WTC11 (cell line): ENCODE measurements around the gene REPS2. TPM values are rescaled to one million over a fixed set of nuclear protein-coding genes. Genes with fewer than 3 reads are reported as not detected.

Experiments
- ATAC-seq: fragments of 200-7000 bp; cut with Tn5 transposase; 2 replicates; pipeline ENCODE4 v1.10.0; 2021; ENCODE audit warnings: mild to moderate bottlenecking, moderate library complexity
- CTCF ChIA-PET: fragments of 300-600 bp; sonication (Branson Sonifier 250); formaldehyde crosslinking; loops from one replicate; lab custom pipeline; 2021; ENCODE audit warnings: antibody characterized with exemption; lab: Charles Lee
- POLR2A ChIA-PET: fragments of 350-600 bp; sonication (Branson Sonifier 250); formaldehyde crosslinking; loops from one replicate; lab custom pipeline; 2021; ENCODE audit warnings: antibody characterized with exemption; lab: Charles Lee
- DNase-seq: peaks from one replicate; pipeline ENCODE4 v3.0.0; 2021; ENCODE audit warnings: low spot score
- H3K27ac Mint-ChIP-seq: 2 replicates; pipeline ENCODE4 v1.8.0; 2021; ENCODE audit warnings: mixed read lengths
- H3K27me3 Mint-ChIP-seq: 2 replicates; pipeline ENCODE4 v1.8.0; 2021; ENCODE audit warnings: low read depth, mild to moderate bottlenecking, moderate library complexity, mixed read lengths
- H3K36me3 Mint-ChIP-seq: 2 replicates; pipeline ENCODE4 v1.8.0; 2021; ENCODE audit warnings: mixed read lengths
- H3K4me1 Mint-ChIP-seq: 2 replicates; pipeline ENCODE4 v1.8.0; 2022; ENCODE audit warnings: mixed read lengths
- H3K4me3 Mint-ChIP-seq: 2 replicates; pipeline ENCODE4 v1.8.0; 2021; ENCODE audit warnings: mild to moderate bottlenecking, moderate library complexity, mixed read lengths
- H3K9me3 Mint-ChIP-seq: 2 replicates; pipeline ENCODE4 v1.8.0; 2021; ENCODE audit warnings: mixed read lengths
- ATF1 ChIP-seq: sonication (generic); formaldehyde crosslinking; IDR thresholded peaks from 2 replicates; pipeline ENCODE4 v1.8.1; 2023; ENCODE audit warnings: mild to moderate bottlenecking, moderate library complexity, missing genetic modification reagents
- ATF3 ChIP-seq: sonication (generic); formaldehyde crosslinking; conservative IDR thresholded peaks from 2 replicates; pipeline ENCODE4 v1.8.1; 2022; ENCODE audit warnings: mild to moderate bottlenecking, missing genetic modification reagents
- ELF4 ChIP-seq: sonication (generic); formaldehyde crosslinking; IDR thresholded peaks from 2 replicates; pipeline ENCODE4 v1.8.1; 2022; ENCODE audit warnings: low read depth, mild to moderate bottlenecking, moderate library complexity, missing genetic modification reagents
- ETV6 ChIP-seq: sonication (generic); formaldehyde crosslinking; IDR thresholded peaks from 2 replicates; pipeline ENCODE4 v1.8.1; 2022; ENCODE audit warnings: mild to moderate bottlenecking, missing genetic modification reagents
- NR2C2 ChIP-seq: sonication (generic); formaldehyde crosslinking; IDR thresholded peaks from 2 replicates; pipeline ENCODE4 v1.8.0; 2022; ENCODE audit warnings: mild to moderate bottlenecking, missing genetic modification reagents
- OVOL2 ChIP-seq: fragments of 250-450 bp; sonication (Bioruptor Pico); IDR thresholded peaks from 2 replicates; pipeline ENCODE4 v1.9.0; 2021; ENCODE audit warnings: mild to moderate bottlenecking, borderline replicate concordance
- RORB ChIP-seq: fragments of 250-450 bp; sonication (Bioruptor Pico); IDR thresholded peaks from 2 replicates; pipeline ENCODE4 v1.9.0; 2021; ENCODE audit warnings: mild to moderate bottlenecking
- USF2 ChIP-seq: sonication (generic); formaldehyde crosslinking; IDR thresholded peaks from 2 replicates; pipeline ENCODE4 v1.8.1; 2023; ENCODE audit warnings: mild to moderate bottlenecking, missing genetic modification reagents, moderate library complexity
- ZNF138 ChIP-seq: sonication (generic); formaldehyde crosslinking; conservative IDR thresholded peaks from 2 replicates; pipeline ENCODE4 v1.8.1; 2022; ENCODE audit warnings: mild to moderate bottlenecking, moderate library complexity, missing genetic modification reagents
- ZNF396 ChIP-seq: fragments of 250-450 bp; sonication (Bioruptor Pico); IDR thresholded peaks from 2 replicates; pipeline ENCODE4 v1.8.0; 2021; ENCODE audit warnings: mild to moderate bottlenecking, moderate library complexity, borderline replicate concordance
- ZNF416 ChIP-seq: fragments of 250-450 bp; sonication (Bioruptor Pico); IDR thresholded peaks from 2 replicates; pipeline ENCODE4 v1.9.0; 2021; ENCODE audit warnings: mild to moderate bottlenecking, inconsistent platforms
- ZNF671 ChIP-seq: fragments of 250-450 bp; sonication (Bioruptor Pico); IDR thresholded peaks from 2 replicates; pipeline ENCODE4 v1.8.0; 2021; ENCODE audit warnings: mild to moderate bottlenecking
- total RNA-seq: library from RNA; stranded (reverse); gene quantifications from 3 replicates; pipeline ENCODE4 v1.2.3, GENCODE V29; 2021
- TF ChIP-seq, protein P1 (sequence below): sonication (generic); formaldehyde crosslinking; IDR thresholded peaks from 2 replicates; pipeline ENCODE4 v1.8.1; 2023; ENCODE audit warnings: mild to moderate bottlenecking, missing genetic modification reagents
- TF ChIP-seq, protein P2 (sequence below): sonication (generic); formaldehyde crosslinking; IDR thresholded peaks from 2 replicates; pipeline ENCODE4 v1.8.0; 2022; ENCODE audit warnings: mild to moderate bottlenecking, missing genetic modification reagents
- TF ChIP-seq, protein P3 (sequence below): fragments of 250-450 bp; sonication (Bioruptor Pico); IDR thresholded peaks from 2 replicates; pipeline ENCODE4 v1.9.0; 2021; ENCODE audit warnings: moderate library complexity, mild to moderate bottlenecking, inconsistent platforms, borderline replicate concordance
- TF ChIP-seq, protein P4 (sequence below): sonication (generic); formaldehyde crosslinking; IDR thresholded peaks from 2 replicates; pipeline ENCODE4 v1.8.1; 2023; ENCODE audit warnings: mild to moderate bottlenecking, moderate library complexity, missing genetic modification reagents
- TF ChIP-seq, protein P5 (sequence below): sonication (generic); formaldehyde crosslinking; IDR thresholded peaks from 2 replicates; pipeline ENCODE4 v1.8.1; 2022; ENCODE audit warnings: mild to moderate bottlenecking, missing genetic modification reagents, moderate library complexity, borderline replicate concordance
- TF ChIP-seq, protein P6 (sequence below): sonication (generic); formaldehyde crosslinking; IDR thresholded peaks from 2 replicates; pipeline ENCODE4 v1.8.1; 2022; ENCODE audit warnings: low read depth, mild to moderate bottlenecking, moderate library complexity, missing genetic modification reagents, borderline replicate concordance
- TF ChIP-seq, protein P7 (sequence below): sonication (generic); formaldehyde crosslinking; IDR thresholded peaks from 2 replicates; pipeline ENCODE4 v1.8.1; 2023; ENCODE audit warnings: mild to moderate bottlenecking, missing genetic modification reagents
- TF ChIP-seq, protein P8 (sequence below): sonication (generic); formaldehyde crosslinking; IDR thresholded peaks from 2 replicates; pipeline ENCODE4 v1.8.0; 2022; ENCODE audit warnings: mild to moderate bottlenecking, missing genetic modification reagents
- TF ChIP-seq, protein P9 (sequence below): sonication (generic); formaldehyde crosslinking; IDR thresholded peaks from 2 replicates; pipeline ENCODE4 v1.8.1; 2022; ENCODE audit warnings: missing genetic modification reagents, borderline replicate concordance

The REPS2 gene
- total RNA-seq, 1 experiment from 2014 or later: 2.2 TPM

- DNase-seq: no peak
- TF ChIP-seq ATF1 (CRISPR knock-in tag): no peak
- no peak for TF ChIP-seq ATF3 (CRISPR knock-in tag)
- TF ChIP-seq, protein P1, sequence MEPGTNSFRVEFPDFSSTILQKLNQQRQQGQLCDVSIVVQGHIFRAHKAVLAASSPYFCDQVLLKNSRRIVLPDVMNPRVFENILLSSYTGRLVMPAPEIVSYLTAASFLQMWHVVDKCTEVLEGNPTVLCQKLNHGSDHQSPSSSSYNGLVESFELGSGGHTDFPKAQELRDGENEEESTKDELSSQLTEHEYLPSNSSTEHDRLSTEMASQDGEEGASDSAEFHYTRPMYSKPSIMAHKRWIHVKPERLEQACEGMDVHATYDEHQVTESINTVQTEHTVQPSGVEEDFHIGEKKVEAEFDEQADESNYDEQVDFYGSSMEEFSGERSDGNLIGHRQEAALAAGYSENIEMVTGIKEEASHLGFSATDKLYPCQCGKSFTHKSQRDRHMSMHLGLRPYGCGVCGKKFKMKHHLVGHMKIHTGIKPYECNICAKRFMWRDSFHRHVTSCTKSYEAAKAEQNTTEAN (CRISPR knock-in tag): no peak
- TF ChIP-seq, protein P2, sequence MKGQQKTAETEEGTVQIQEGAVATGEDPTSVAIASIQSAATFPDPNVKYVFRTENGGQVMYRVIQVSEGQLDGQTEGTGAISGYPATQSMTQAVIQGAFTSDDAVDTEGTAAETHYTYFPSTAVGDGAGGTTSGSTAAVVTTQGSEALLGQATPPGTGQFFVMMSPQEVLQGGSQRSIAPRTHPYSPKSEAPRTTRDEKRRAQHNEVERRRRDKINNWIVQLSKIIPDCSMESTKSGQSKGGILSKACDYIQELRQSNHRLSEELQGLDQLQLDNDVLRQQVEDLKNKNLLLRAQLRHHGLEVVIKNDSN (CRISPR knock-in tag): no peak
- no peak for TF ChIP-seq ZNF671
- no peak for TF ChIP-seq ETV6
- no peak for TF ChIP-seq NR2C2
- TF ChIP-seq OVOL2 (CRISPR knock-in tag): no peak
- TF ChIP-seq, protein P3, sequence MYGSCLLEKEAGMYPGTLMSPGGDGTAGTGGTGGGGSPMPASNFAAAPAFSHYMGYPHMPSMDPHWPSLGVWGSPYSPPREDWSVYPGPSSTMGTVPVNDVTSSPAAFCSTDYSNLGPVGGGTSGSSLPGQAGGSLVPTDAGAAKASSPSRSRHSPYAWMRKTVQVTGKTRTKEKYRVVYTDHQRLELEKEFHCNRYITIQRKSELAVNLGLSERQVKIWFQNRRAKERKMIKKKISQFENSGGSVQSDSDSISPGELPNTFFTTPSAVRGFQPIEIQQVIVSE (CRISPR knock-in tag): no peak
- TF ChIP-seq ZNF396 (CRISPR knock-in tag): no peak
- TF ChIP-seq, protein P4, sequence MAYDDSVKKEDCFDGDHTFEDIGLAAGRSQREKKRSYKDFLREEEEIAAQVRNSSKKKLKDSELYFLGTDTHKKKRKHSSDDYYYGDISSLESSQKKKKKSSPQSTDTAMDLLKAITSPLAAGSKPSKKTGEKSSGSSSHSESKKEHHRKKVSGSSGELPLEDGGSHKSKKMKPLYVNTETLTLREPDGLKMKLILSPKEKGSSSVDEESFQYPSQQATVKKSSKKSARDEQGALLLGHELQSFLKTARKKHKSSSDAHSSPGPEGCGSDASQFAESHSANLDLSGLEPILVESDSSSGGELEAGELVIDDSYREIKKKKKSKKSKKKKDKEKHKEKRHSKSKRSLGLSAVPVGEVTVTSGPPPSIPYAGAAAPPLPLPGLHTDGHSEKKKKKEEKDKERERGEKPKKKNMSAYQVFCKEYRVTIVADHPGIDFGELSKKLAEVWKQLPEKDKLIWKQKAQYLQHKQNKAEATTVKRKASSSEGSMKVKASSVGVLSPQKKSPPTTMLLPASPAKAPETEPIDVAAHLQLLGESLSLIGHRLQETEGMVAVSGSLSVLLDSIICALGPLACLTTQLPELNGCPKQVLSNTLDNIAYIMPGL (CRISPR knock-in tag): no peak
- TF ChIP-seq, protein P5, sequence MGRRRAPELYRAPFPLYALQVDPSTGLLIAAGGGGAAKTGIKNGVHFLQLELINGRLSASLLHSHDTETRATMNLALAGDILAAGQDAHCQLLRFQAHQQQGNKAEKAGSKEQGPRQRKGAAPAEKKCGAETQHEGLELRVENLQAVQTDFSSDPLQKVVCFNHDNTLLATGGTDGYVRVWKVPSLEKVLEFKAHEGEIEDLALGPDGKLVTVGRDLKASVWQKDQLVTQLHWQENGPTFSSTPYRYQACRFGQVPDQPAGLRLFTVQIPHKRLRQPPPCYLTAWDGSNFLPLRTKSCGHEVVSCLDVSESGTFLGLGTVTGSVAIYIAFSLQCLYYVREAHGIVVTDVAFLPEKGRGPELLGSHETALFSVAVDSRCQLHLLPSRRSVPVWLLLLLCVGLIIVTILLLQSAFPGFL: no peak
- TF ChIP-seq, protein P6, sequence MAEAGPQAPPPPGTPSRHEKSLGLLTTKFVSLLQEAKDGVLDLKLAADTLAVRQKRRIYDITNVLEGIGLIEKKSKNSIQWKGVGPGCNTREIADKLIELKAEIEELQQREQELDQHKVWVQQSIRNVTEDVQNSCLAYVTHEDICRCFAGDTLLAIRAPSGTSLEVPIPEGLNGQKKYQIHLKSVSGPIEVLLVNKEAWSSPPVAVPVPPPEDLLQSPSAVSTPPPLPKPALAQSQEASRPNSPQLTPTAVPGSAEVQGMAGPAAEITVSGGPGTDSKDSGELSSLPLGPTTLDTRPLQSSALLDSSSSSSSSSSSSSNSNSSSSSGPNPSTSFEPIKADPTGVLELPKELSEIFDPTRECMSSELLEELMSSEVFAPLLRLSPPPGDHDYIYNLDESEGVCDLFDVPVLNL (CRISPR knock-in tag): no peak
- no peak for TF ChIP-seq ELF4 (CRISPR knock-in tag)
- TF ChIP-seq ZNF416 (CRISPR knock-in tag): no peak
- TF ChIP-seq, protein P7, sequence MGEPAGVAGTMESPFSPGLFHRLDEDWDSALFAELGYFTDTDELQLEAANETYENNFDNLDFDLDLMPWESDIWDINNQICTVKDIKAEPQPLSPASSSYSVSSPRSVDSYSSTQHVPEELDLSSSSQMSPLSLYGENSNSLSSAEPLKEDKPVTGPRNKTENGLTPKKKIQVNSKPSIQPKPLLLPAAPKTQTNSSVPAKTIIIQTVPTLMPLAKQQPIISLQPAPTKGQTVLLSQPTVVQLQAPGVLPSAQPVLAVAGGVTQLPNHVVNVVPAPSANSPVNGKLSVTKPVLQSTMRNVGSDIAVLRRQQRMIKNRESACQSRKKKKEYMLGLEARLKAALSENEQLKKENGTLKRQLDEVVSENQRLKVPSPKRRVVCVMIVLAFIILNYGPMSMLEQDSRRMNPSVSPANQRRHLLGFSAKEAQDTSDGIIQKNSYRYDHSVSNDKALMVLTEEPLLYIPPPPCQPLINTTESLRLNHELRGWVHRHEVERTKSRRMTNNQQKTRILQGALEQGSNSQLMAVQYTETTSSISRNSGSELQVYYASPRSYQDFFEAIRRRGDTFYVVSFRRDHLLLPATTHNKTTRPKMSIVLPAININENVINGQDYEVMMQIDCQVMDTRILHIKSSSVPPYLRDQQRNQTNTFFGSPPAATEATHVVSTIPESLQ: no peak
- peaks cover 7% of the 10 kb centered on the region; the same call in 1 of the 2 replicates for H3K9me3 Mint-ChIP-seq
- H3K27me3 Mint-ChIP-seq: no peaks in the 10 kb centered on the region; the same call in 1 of the 2 replicates
- no peaks in the 10 kb centered on the region for H3K36me3 Mint-ChIP-seq
- ChIA-PET POLR2A (no interaction called here), CTCF (no interaction called here)
- no peak for ATAC-seq
- no peak overlapping the region for H3K4me3 Mint-ChIP-seq
- no peaks in the 10 kb centered on the region for H3K4me1 Mint-ChIP-seq
- no peak overlapping the region for H3K27ac Mint-ChIP-seq
Measured at GRCh38 chrX:16981209-16981608, 34.8 kb downstream of the REPS2 start.

GRCh38 chrX:16981980-16982379 is 35.5 kb downstream of the REPS2 start:
- ATAC-seq: no peak
- ChIA-PET POLR2A (no interaction called here), CTCF (no interaction called here)
- H3K27me3 Mint-ChIP-seq: no peaks in the 10 kb centered on the region; the same call in 1 of the 2 replicates
- H3K9me3 Mint-ChIP-seq: peaks cover 7% of the 10 kb centered on the region; the same call in 1 of the 2 replicates
- no peaks in the 10 kb centered on the region for H3K36me3 Mint-ChIP-seq
- no peak overlapping the region for H3K4me3 Mint-ChIP-seq
- DNase-seq: no peak
- no peak overlapping the region for H3K27ac Mint-ChIP-seq
- H3K4me1 Mint-ChIP-seq: no peaks in the 10 kb centered on the region
- TF ChIP-seq ATF3 (CRISPR knock-in tag) (no peak), RORB (CRISPR knock-in tag) (no peak), ATF1 (CRISPR knock-in tag) (no peak), ZNF138 (no peak), USF2 (CRISPR knock-in tag) (no peak)
- TF ChIP-seq, protein P8, sequence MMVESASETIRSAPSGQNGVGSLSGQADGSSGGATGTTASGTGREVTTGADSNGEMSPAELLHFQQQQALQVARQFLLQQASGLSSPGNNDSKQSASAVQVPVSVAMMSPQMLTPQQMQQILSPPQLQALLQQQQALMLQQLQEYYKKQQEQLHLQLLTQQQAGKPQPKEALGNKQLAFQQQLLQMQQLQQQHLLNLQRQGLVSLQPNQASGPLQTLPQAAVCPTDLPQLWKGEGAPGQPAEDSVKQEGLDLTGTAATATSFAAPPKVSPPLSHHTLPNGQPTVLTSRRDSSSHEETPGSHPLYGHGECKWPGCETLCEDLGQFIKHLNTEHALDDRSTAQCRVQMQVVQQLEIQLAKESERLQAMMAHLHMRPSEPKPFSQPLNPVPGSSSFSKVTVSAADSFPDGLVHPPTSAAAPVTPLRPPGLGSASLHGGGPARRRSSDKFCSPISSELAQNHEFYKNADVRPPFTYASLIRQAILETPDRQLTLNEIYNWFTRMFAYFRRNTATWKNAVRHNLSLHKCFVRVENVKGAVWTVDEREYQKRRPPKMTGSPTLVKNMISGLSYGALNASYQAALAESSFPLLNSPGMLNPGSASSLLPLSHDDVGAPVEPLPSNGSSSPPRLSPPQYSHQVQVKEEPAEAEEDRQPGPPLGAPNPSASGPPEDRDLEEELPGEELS (CRISPR knock-in tag): no peak
- TF ChIP-seq, protein P9, sequence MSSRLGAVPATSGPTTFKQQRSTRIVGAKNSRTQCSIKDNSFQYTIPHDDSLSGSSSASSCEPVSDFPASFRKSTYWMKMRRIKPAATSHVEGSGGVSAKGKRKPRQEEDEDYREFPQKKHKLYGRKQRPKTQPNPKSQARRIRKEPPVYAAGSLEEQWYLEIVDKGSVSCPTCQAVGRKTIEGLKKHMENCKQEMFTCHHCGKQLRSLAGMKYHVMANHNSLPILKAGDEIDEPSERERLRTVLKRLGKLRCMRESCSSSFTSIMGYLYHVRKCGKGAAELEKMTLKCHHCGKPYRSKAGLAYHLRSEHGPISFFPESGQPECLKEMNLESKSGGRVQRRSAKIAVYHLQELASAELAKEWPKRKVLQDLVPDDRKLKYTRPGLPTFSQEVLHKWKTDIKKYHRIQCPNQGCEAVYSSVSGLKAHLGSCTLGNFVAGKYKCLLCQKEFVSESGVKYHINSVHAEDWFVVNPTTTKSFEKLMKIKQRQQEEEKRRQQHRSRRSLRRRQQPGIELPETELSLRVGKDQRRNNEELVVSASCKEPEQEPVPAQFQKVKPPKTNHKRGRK (CRISPR knock-in tag): no peak
